DMS53 (cell line): ENCODE measurements around the gene TEX50.
A peak's percentile ranks its signal among the peaks of the same experiment; 100 is the strongest.
"Not testable (repeated sequence)": the region's sequence is repeated elsewhere in the genome, so short reads cannot be mapped to it uniquely, and the experiment has no call there.

Experiments
- DNase-seq: peaks from one replicate; lab custom pipeline; 2025; lab: John Stamatoyannopoulos, UW

Gene TEX50, protein sequence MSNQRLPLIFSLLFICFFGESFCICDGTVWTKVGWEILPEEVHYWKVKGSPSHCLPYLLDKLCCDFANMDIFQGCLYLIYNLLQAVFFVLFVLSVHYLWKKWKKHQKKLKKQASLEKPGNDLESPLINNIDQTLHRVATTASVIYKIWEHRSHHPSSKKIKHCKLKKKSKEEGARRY

DNA sequence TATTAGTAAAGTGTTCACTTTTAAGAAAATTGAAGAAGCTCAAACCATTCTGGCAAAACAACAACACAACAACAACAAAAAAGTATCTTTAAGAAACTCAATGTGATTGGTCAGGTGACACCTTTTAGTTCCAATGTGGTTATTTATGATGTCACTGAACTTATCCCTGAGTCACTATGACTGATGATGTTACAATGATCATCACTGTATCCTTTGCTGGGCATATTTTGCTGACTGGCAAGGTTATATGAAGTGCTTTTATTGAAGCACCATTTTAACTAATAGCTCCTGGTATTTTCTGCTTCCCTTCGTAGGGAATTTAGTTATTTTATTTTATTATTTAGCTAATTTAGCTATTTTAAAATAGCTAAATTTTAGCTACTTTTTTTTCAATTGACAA is at the start of gene TEX50:
TSS of gene TEX50 (plus strand) at position 223 of the 400 bp plus-strand sequence. CDS start 184 bp downstream, outside the sequence.
- no peak for DNase-seq

DNA sequence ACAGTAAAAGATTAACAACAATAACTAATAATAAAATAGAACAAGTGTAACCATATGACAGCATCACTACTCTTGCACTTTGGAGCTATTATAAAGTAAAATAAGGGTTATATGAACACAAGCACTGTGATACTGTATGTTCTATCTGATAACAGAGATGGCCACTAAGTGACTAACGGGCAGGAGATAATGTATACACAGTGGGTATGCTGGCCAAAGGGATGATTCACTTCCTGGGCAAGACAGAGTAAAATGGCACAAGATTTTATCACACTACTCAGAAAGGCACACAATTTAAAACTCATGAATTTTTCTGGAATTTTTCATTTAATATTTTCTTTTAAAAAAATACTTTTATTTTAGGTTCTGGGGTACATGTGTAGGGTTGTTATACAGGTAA is 44.6 kb upstream of the TEX50 start:
- DNase-seq, result peak; percentile 15

DNA sequence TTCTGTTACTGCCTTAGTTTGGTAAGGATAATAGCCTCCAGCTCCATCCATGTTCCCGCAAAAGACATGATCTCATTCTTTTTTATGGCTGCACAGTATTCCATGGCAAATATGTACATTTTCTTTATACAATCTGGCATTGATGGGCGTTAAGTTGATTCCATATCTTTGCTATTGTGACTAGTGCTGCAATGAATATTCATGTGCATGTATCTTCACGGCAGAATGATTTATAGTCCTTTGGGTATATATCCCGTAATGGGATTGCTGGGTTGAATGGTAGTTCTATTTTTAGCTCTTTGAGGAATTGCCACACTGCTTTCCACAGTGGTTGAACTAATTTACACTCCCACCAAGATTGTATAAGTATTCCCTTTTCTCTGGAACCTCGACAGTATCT is 44.0 kb upstream of the TEX50 start:
- DNase-seq, result not testable (repeated sequence)

DNA sequence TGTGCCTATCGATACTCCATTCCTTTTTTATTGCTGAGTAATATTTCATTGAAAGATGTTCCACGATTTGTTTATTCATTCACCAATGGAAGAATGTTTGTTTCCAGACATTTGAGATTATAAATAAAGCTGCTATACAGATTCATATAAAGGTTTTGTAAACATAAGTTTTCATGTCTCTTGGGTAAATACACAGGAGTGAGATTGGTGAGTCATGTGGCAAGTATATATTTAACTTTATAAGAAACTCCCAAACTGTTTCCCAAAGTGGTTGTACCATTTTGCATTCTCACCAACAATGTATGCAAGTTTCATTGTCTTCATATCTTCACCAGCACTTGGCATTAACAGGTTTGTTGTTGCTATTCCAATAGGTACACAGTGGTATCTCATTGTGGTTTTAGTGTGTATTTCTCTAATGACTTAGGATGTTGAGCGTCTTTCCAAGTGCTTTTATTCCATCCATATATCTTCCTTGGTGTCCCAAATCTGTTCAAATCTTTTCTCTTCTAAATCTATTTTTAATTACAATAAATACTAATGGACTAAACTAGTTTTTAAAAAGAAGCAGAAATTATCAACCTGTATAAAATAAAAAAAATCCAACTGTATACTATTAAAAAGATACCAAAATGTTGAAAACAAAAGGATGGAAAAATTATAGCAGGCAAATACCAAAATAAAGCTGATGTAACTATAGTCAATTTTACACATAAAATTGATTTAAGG is 38.9 kb upstream of the TEX50 start:
- DNase-seq, result no peak

DNA sequence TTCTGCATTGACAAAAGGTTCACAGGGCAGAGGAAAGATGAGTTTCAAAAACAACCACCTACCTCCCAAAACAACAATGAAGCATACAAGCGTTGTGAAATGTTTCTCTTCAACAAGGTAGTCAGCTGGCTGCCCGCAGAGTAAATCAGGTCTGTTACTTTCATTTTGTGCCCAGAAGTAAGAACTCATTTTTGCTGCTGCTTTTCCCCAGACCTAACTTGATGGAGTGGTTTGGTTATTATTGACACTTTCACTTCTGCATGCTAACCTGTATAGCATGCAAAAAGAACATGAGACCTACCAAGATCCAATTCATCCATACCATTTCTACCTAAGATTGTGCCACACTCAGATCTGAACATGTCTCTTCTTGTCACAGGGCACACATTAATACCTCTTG is 33.5 kb upstream of the TEX50 start:
- no peak for DNase-seq

DNA sequence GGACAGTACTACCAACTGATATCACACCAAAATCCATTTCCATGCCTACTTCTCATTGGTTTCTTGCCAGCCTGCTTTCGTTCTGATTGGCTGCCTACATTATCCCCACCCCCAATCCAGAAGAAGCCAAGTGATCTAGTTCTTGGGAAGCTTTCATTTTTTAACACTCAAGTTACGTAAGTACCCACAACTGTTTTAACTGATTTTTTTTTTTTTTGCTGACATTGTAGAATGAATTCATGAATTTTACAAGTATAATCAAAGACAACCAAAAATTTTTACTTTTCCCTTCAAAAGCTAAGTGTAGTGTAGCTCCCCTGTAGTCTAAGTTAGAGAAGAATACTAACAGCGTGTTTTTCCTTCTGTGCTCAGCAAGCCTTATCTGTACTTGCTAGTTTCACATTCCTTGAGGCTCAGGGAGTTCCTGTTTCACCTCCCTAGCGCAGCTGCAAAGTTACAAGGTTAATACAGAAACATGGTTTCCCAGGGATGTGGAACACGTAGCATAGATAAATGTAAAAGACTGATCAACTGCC is 32.0 kb upstream of the TEX50 start, which contains the start of gene SLC9C2:
TSS of gene SLC9C2 (minus strand) at position 17 of the 536 bp plus-strand sequence. CDS start 1,296 bp downstream, outside the sequence.
- DNase-seq, result no peak

DNA sequence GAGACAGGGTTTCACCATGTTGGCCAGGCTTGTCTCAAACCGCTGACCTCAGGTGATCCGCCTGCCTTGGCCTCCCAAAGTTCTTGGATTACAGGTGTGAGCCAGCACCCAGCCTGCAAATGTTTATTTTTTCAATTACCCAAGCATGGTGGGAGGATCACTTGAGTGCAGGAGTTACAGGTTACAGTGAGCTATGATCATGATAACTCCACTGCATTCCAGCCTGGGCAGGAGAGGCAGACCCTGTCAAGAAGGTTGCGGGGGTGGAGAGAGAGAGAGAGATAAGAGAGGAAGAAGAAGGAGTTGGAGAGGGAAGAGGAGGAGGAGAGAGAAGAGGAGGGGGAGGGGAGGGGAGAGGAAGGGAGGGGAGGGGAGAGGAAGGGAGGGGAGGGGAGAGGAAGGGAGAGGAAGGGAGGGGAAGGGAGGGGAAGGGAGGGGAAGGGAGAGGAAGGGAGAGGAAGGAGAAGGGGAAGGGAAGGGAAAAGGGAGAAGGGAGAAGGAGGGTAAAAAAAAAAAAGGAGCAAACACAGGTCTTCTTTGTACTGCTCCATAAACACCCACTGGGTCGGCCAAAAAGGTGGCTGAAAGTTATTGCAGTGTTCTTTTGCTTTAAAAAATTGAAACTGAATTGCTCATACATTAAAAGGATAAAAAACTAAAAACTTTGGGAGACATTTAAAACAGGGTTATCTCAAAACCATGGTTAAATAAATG is 26.5 kb upstream of the TEX50 start:
- DNase-seq, result no peak

DNA sequence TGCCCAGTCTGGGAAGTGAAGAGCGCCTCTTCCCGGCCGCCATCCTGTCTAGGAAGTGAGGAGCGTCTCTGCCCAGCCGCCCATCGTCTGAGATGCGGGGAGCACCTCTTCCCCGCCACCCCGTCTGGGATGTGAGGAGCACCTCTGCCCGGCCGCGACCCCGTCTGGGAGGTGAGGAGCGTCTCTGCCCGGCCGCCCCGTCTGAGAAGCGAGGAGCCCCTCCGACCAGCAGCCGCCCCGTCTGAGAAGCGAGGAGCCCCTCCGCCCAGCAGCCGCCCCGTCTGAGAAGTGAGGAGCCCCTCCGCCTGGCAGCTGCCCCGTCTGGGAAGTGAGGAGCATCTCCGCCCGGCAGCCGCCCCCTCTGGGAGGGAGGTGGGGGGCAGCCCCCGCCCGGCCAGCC is 22.1 kb upstream of the TEX50 start:
- not testable (repeated sequence) for DNase-seq

DNA sequence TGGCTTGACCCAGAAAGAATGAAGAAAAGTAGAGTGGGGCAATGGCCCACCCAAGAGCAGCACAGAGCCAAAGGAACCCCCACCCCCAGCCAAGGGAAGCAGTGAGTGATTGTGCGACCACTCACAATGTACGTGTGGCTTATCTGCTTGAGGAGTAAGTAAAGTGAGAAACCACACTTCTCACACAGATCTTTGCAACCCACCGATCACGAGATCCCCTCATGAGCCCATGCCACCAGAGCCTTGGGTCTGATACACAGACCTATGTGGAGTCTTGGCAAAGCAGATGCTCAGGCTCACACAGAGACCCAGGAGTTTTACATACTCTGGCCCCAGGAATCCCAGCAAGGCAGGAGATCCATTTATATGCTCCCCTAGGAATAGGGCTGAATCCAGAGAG is 18.3 kb upstream of the TEX50 start:
- no peak for DNase-seq

DNA sequence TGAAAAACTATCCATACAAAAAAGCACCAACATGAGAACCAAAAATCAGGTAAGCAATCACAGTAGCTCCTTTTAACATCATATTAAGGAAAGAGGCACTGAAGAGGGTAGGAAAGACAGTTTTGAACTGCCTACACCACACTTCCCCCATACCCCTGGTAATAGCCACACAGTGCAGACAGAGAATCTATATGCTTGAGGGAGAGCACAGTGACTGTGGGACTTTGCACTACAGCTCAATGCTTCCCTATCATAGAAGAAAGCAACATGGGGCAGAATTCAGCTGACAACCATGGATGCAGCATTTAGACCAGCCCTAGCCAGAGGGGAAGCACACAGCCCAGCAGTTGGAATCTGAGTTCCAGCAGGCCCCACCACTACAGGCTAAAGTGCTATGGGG is 7.9 kb upstream of the TEX50 start:
- DNase-seq, result no peak

DNA sequence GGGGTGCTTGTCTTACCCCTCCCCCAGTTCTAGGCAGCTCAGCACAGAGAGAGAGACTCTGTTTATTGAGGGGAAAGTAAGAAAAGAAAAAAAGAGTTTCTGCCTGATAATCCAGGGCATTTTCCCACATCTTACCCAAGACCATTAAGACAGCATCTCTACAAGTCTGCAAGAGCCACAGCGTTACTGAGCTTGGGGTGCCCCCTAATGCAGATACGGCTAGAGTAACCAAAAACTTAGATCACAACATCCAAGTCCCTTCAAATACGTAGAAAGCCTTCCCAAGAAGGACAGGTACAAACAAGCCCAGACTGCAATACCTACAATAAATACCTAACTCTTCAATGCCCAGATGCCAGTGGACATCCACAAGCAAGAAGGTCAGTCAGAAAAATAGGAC is 6.2 kb upstream of the TEX50 start:
- peak; percentile 3 for DNase-seq

DNA sequence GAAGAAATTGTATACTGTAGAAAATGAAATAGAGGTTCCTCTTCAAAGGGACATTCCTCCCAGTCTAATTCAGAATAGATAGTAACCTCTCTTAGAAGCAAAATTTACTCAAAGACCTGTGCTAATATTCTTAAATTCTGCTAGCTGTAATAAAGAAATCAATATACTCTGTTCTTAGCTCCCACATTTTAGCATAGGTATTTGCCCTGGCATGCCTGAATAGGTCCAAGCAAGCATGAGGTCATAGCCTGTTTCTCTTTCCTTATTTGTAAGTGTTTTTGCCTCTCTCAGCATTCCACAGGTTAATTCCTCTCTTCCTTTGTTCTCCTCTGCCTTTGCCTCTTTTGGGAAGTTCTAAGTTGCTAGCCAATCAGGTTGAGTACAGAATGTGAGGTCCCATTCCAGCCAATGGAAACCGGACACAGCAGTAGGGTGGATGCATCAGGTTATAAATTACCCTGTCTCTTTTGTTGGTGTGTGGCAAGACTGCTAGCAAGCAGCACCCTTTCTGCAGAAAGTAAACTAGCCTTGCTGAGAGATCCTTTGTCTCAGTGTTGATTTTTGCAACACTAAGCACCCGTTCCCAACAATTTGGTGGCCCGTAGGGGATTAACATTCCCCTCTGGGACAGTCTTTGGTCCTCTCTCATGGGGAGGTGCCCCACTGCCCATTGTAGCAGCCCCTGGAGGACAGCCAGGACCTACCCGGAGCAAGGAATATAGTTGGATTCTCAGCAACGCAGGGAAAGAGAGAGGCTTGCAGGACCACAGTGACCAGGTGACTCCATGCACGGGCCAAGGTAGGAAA is 2.3 kb downstream of the TEX50 start:
- DNase-seq, result not testable (repeated sequence)

DNA sequence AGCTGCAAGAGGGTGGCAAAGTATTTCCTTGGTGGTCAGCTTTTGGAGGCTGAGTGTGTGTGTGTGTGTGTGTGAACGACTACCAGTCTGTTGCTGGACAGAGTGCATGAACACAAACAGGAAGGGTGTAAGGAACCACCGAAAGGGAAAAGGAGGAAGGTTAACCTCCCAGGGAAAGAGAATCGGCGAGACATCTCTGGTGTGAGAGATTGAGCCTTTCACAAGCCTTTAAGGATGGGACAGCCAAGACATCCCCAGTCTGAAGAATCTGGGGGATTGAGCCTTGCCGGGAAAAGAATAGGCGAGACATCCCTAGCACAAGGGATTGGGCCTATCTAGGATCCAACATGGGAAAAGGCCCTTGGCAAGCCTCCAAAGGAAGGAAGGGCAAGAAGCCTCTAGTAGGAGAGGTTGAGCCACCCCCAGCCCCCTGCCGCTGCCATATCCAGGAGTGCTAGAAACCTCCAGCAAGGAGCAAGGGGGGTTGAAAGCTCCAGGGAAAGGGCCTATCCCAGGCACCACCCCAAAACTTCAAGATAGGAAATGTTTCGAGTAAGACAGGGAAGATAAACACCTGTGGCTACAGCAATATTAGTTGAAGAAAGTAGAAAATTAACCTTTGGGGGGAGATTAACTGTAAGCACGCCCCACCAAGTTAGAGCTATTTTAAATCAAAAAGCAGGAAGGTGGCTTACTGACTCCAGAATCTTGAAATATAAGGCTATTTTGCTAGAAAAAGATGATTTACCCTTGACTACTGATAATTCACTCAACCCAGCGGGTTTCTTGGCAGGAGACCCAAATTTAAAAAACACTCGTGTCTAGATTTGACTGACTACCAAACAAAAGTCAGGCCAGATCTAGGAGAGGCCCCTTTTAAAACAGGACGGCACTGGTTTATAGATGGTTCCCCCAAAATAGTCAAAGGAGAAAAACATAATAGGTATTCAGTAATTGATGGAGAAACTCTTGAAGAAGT is 3.2 kb downstream of the TEX50 start:
- no peak for DNase-seq

DNA sequence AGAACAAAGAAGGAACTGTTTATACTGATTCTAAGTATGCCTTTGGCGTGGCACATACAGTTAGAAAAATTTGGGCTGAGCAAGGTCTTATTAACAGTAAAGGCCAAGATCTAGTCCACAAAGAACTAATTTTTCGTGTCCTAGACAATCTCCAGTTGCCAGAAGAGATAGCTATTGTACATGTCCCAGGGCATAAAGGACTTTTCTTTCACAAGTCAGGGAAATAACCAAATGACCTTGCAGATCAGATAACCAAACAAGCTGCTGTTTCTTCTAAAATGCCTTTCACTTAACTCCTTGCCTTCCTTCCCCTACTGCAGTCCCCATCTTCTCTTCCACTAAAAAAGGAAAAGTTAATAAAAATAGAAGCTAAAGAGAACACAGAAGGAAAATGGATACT is 4.0 kb downstream of the TEX50 start:
- DNase-seq, result no peak

DNA sequence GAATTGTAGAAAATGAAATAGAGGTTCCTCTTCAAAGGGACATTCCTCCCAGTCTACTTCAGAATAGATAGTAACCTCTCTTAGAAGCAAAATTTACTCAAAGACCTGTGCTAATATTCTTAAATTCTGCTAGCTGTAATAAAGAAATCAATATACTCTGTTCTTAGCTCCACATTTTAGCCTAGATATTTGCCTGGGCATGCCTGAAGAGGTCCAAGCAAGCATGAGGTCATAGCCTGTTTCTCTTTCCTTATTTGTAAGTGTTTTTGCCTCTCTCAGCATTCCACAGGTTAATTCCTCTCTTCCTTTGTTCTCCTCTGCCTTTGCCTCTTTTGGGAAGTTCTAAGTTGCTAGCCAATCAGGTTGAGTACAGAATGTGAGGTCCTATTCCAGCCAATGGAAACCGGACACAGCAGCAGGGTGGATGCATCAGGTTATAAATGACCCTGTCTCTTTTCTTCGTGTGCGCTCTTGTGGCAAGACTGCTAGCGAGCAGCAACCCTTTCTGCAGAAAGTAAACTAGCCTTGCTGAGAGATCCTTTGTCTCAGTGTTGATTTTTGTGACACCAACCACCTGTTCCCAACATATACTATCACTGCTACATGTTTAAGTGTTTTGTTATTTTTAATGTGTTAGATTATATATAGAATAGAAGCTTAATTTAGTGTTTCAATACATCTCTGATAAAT is 7.5 kb downstream of the TEX50 start:
- peak; percentile 13 for DNase-seq

DNA sequence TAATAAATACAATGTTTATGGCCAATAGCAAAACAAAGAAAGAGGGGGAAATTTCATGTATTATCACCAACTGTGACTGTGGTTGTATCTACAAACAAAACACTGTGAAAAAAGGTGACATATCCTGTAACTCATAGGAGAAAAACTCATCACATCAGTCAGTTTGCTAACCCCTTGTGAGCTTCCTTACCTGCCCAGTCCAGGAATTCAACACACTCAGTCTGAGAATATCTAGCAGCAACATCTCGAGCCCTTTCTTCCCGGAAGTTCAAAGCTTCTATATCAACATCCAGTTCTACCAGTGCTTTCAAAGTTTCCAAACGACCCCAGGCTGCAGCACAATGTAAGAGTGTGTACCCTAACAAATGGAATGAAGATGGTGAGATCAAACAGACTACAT is 11.5 kb downstream of the TEX50 start:
- no peak for DNase-seq

DNA sequence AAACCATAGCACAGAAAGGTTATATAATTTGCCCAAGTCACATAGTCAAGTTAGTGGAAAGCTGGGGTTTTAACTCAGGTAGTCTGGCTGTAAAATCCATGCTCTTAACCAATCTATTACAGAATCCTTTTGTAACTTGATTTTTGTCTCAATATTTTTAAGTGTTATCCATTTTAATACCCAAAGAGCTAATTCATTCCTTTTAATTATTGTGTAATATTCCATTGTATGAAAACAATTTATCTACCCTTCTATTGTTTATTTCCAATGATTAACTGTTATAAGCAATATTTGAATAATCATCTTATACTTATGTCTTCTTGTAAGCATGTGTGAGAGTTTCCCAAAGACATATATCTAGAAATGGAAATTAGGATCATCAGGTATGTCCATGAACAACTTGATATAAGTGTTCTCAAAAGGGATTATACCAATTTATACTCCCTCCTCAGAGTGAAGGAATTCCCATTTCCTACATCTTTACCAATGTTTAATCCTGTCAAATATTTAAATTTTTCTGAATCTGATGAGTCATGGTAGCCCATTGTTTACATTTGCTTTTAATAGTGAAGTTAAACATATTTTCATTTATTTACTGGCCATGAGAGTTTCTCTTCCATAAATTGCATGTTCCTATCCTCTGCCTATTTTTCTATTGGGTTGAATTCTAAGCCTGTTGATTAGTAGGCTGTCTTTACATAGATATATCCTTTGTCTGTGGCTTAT is 13.9 kb downstream of the TEX50 start:
- peak; percentile 13 for DNase-seq

DNA sequence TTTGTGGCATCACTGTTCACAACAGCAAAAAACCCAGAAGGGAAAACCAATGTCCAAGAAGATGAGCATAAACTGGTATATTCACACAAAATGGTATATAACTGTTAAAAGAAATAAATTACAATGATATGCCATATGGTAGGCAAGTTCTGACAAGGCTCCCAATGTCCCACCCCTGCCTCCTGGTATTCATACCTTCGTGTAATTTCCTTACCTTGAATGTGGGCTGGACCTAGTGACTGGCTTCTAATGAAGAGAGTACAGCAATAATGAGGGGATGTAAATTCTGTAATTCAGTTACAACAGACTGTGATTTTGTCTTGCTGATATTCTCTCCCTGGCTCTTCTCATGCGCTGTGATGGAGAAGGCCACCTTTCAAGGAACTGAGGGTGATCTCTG is 25.2 kb downstream of the TEX50 start:
- no peak for DNase-seq

DNA sequence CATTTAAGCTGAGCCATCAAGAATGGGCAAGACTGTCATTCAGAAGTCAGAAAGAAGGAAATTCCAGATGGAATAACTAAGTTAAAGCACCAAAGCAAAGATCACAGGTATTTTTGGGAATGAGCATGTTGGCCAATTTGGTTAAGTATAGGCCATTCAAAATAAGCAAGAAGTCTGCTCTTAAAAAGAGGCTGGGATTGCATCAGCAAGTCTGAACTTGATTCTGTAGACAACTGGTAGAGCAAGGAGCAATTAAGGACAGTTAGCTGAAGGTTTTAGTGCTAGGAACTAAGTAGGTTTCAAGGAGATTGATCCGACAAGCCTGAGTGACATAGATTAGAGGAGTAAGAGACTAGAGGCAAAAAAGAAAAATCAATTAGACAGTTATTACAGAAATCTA is 26.1 kb downstream of the TEX50 start:
- DNase-seq, result no peak
